HEK293T (cell line): Measurements from ENCODE around the gene FAM20C.

Experiments
- BHLHE40 ChIP-seq: fragments of 450-650 bp; IDR thresholded peaks from 2 replicates; pipeline ENCODE4 v1.6.1; 2016; ENCODE audit warnings: mild to moderate bottlenecking, moderate library complexity, borderline replicate concordance
- SP1 ChIP-seq: fragments of 450-650 bp; IDR thresholded peaks from 2 replicates; pipeline ENCODE4 v1.6.1; 2017
- SUZ12 ChIP-seq: fragments of 450-650 bp; IDR thresholded peaks from 2 replicates; pipeline ENCODE4 v1.6.1; 2016; ENCODE audit warnings: mild to moderate bottlenecking

GRCh38 chr7:272631-273030 lies 80.3 kb downstream of the FAM20C start:
- TF ChIP-seq BHLHE40: no peak
- no peak for TF ChIP-seq SUZ12
- TF ChIP-seq SP1: no peak
